Stimulated activated naive CD8-positive, alpha-beta T cell treated with anti-CD3 and anti-CD28 coated beads, Interleukin-15, Interleukin-2, amounts not matched to agents 100 U/mL and 50 U/mL, for 24 hours (primary cell): ENCODE measurements around the gene SHB.
"Not testable (repeated sequence)": the region's sequence is repeated elsewhere in the genome, so short reads cannot be mapped to it uniquely, and the experiment has no call there.

Experiments
- ATAC-seq: fragments of 150-1000 bp; cut with Tn5 transposase; one replicate; pipeline ENCODE4 v1.10.0; 2021
- DNase-seq: peaks from one replicate; pipeline ENCODE4 v3.0.0; 2021

Gene SHB

GRCh38 chr9:37916471-37917312, 152.3 kb downstream of the SHB start:
- DNase-seq (no peak), ATAC-seq (no peak)

- no peak for DNase-seq
- ATAC-seq: no peak
These were observed 153.0 kb downstream of the SHB start for GRCh38 chr9:37915911-37916470.

GRCh38 chr9:37914701-37915358, 154.2 kb downstream of the SHB start:
- no peak for DNase-seq
- ATAC-seq: no peak

GRCh38 chr9:37914154-37914551, 154.9 kb downstream of the SHB start:
- ATAC-seq (no peak), DNase-seq (no peak)

GRCh38 chr9:37913480-37914153, 155.4 kb downstream of the SHB start:
- peak; percentile 85 for DNase-seq
- ATAC-seq: peak; percentile 84

GRCh38 chr9:37911271-37911681, 157.8 kb downstream of the SHB start:
- DNase-seq (no peak), ATAC-seq (no peak)

- ATAC-seq (no peak), DNase-seq (no peak)
These were observed 158.8 kb downstream of the SHB start for GRCh38 chr9:37910271-37910670.

- not testable (repeated sequence) for ATAC-seq, DNase-seq
These were observed 159.2 kb downstream of the SHB start for GRCh38 chr9:37909836-37910235.

- no peak for ATAC-seq
- no peak for DNase-seq
These were observed 159.7 kb downstream of the SHB start for GRCh38 chr9:37909326-37909725.

GRCh38 chr9:37908698-37909186, 160.3 kb downstream of the SHB start:
- ATAC-seq (no peak), DNase-seq (no peak)

- no peak for ATAC-seq
- DNase-seq: no peak
These were observed 160.7 kb downstream of the SHB start for GRCh38 chr9:37908283-37908682.

GRCh38 chr9:37906312-37907239, 162.5 kb downstream of the SHB start:
- DNase-seq (no peak), ATAC-seq (no peak)

GRCh38 chr9:37905776-37906175, 163.3 kb downstream of the SHB start:
- DNase-seq: no peak
- no peak for ATAC-seq

- no peak for DNase-seq
- ATAC-seq: no peak
These were observed 163.9 kb downstream of the SHB start for GRCh38 chr9:37905131-37905505.

GRCh38 chr9:37904445-37905130, 164.4 kb downstream of the SHB start:
- DNase-seq: no peak
- no peak for ATAC-seq

- DNase-seq (peak; percentile 96), ATAC-seq (peak; percentile 85)
These were observed 165.2 kb downstream of the SHB start, which contains the start of gene SLC25A51 for GRCh38 chr9:37903647-37904444. Gene SLC25A51 (minus strand): TSS chr9:37904127. CDS start chr9:37888550, 15,577 bp downstream.

GRCh38 chr9:37902796-37903646, 166.0 kb downstream of the SHB start:
- ATAC-seq: no peak
- DNase-seq: no peak

- no peak for ATAC-seq
- DNase-seq: no peak
These were observed 166.9 kb downstream of the SHB start for GRCh38 chr9:37902131-37902530.

GRCh38 chr9:37899041-37899440, 170.0 kb downstream of the SHB start:
- DNase-seq: no peak
- no peak for ATAC-seq
